GM12873 (cell line): ENCODE measurements around the gene CFAP53.

ENCODE experiments used
- CTCF ChIP-seq: IDR thresholded peaks from 2 replicates; pipeline ENCODE4 v1.5.1; 2012; ENCODE audit warnings: low read depth, mild to moderate bottlenecking, moderate library complexity, low read length, control low read depth; ENCODE audit not compliant: insufficient read depth; ENCODE audit errors: missing control alignments

The CFAP53 gene

GRCh38 chr18:50281295-50281971, 15.1 kb upstream of the CFAP53 start, which contains the start of gene MBD1:
MBD1 (minus strand) TSS chr18:50281523; CDS start chr18:50279992, 1,531 bp downstream.
- TF ChIP-seq CTCF: peak; percentile 40

GRCh38 chr18:50280707-50281294, 14.5 kb upstream of the CFAP53 start:
- no peak for TF ChIP-seq CTCF

DNA sequence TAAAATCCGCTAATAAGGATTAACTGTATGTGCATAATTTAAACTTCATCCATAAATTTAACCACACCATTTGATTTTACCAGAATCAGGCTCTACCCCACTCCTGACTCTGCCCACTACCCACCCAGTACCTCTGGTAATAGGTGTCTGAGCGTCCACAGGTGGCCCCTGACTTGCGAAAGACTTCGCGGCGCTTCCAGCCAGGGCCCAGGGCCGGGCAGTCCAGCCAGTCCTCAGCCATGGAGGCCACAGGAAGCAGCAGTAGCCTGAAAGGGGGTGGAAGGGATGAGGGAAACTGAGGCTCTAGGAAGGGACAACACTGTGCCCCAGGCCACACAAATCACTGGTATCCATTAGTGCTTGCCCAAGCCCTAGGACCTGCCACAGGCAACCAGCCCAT, 13.5 kb upstream of the CFAP53 start:
- no peak for TF ChIP-seq CTCF

- no peak for TF ChIP-seq CTCF
Observed at GRCh38 chr18:50277942-50278341, 11.6 kb upstream of the CFAP53 start.

- TF ChIP-seq CTCF: no peak
Observed at GRCh38 chr18:50276452-50276851, 10.2 kb upstream of the CFAP53 start.

DNA sequence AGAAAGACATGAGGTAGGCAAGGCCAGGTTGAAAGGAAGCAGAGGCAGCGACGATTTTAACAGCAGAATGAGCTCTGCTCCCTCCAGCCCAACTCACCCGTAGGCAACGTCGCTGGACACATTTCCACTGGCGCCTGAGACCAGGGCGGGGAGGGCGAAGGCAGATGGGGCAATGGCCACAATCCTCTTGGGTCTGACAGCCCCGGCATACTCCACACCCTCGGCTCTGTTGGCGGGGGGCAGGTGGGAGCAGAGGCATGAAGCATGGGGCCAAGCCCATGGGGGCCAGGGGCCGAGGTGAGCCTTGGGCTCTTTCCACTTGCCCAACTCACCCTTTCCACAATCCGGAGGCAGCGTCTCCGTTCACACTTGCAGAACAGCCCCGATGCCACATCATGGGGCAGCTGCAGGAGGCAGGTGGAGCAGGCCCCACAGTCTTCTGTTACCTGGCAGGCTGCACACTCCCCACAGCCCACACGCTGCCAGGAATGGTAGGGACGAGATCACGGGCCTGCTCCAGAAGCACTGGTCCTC, 9.3 kb upstream of the CFAP53 start:
- no peak for TF ChIP-seq CTCF

- TF ChIP-seq CTCF: no peak
Observed at GRCh38 chr18:50274941-50275340, 8.6 kb upstream of the CFAP53 start.
